Right lobe of liver (tissue), 6 donors: ENCODE measurements around the gene GAS2L2. TPM values are rescaled to one million over a fixed set of nuclear protein-coding genes. Genes with fewer than 3 reads are reported as not detected.

Experiments
- ATAC-seq, 4 donors: fragments of 200-7000 bp; cut with Tn5 transposase; one replicate each; pipeline ENCODE4 v1.9.1; 2020; ENCODE audit warnings: mild to moderate bottlenecking in 4 of 4, moderate library complexity in 4 of 4
- DNase-seq, 3 donors: peaks; one replicate each; pipeline ENCODE4 v3.0.0-alpha.2; 2020
- H3K27ac ChIP-seq, 3 donors: fragments of 200-600 bp; one replicate each; pipeline ENCODE4 v1.8.0; 2022
- H3K27me3 ChIP-seq, 2 donors: fragments of 200-600 bp; one replicate each; pipeline ENCODE4 v1.8.0; 2022
- H3K36me3 ChIP-seq, 4 donors: fragments of 200-600 bp; sonication (generic) in 1 of 4; one replicate each; pipeline versions ENCODE4 v1.5.1 to v1.8.0; 2017 to 2022; ENCODE audit warnings: control low read depth in 1 of 4
- H3K4me1 ChIP-seq, 4 donors: fragments of 200-600 bp; sonication (generic) in 1 of 4; one replicate each; pipeline versions ENCODE4 v1.5.1 to v1.8.0; 2017 to 2022; ENCODE audit warnings: control low read depth in 1 of 4
- H3K4me3 ChIP-seq, 3 donors: fragments of 200-600 bp; one replicate each; pipeline ENCODE4 v1.8.0; 2022
- H3K9me3 ChIP-seq, 4 donors: fragments of 200-600 bp; sonication (generic) in 1 of 4; one replicate each; pipeline versions ENCODE4 v1.5.1 to v1.8.0; 2017 to 2022; ENCODE audit warnings: control low read depth in 1 of 4
- POLR2A ChIP-seq: fragments of 450-650 bp; IDR thresholded peaks from one replicate; pipeline ENCODE4 v1.6.1; 2017; ENCODE audit warnings: antibody characterized with exemption, mild to moderate bottlenecking
- WGBS: methylation state at CpG from one replicate; pipeline ENCODE4 v1.1.6; 2018; ENCODE audit warnings: low coverage, low lambda C conversion rate; ENCODE audit not compliant: insufficient coverage; ENCODE audit errors: missing lambda C conversion rate; 5-methylcytosine and 5-hydroxymethylcytosine counted together
- intact Hi-C, 2 donors: fragments of 100-400 bp; cut with DNase I; formaldehyde crosslinking; loops; one replicate each; pipeline versions ENCODE4 v1.11.2 to v1.14.1; 2022
- total RNA-seq, 6 experiments: library from RNA; depleted of rRNA in 2 of 6; stranded (reverse); fragments of >200 nt in 2 of 6; fragmentation: NEBNext Ultra II Directional in 3 of 6; extraction: Animal tissue kit (Norgen Biotek cat#: 25700) in 3 of 6; gene quantifications; one replicate each; pipeline versions ENCODE4 v1.1.0 to v1.2.4, GENCODE V29; 2016 to 2023
- TF ChIP-seq, protein P1 (sequence below), 4 donors: fragments of 200-600 bp in 3 of 4; fragments of 450-650 bp in 1 of 4; IDR thresholded peaks; one replicate each; pipeline versions ENCODE4 v1.5.1 to v1.8.0; 2016 to 2022; ENCODE audit warnings: antibody characterized with exemption in 4 of 4, mild to moderate bottlenecking in 2 of 4
- donor health status: DM: no; HTN: yes; CAD: no.
- donor health status: DM: no; HTN: no; CAD: no.
- donor health status: DM: no; HTN: no; CAD: no.
- donor health status: DM: no; HTN: yes; CAD: no.
- donor health status: DM: no; HTN: yes; CAD: no.

Gene GAS2L2
- total RNA-seq, 6 experiments from 2014 or later, result not detected

- H3K9me3 ChIP-seq, result no peaks in the 10 kb centered on the region
- WGBS, result 94% methylated on average over 3 of the region's 10 CpGs
- H3K27ac ChIP-seq, result no peak overlapping the region
- DNase-seq, result no peak
- peaks cover 0 to 4% (median 0%) of the 10 kb centered on the region in 4 donors for H3K4me1 ChIP-seq
- H3K27me3 ChIP-seq, result no peaks in the 10 kb centered on the region
- intact Hi-C loops, result no loop called here
- H3K4me3 ChIP-seq, result no peak overlapping the region
- ATAC-seq, result no peak
- no peak for TF ChIP-seq POLR2A
- TF ChIP-seq, protein P1, sequence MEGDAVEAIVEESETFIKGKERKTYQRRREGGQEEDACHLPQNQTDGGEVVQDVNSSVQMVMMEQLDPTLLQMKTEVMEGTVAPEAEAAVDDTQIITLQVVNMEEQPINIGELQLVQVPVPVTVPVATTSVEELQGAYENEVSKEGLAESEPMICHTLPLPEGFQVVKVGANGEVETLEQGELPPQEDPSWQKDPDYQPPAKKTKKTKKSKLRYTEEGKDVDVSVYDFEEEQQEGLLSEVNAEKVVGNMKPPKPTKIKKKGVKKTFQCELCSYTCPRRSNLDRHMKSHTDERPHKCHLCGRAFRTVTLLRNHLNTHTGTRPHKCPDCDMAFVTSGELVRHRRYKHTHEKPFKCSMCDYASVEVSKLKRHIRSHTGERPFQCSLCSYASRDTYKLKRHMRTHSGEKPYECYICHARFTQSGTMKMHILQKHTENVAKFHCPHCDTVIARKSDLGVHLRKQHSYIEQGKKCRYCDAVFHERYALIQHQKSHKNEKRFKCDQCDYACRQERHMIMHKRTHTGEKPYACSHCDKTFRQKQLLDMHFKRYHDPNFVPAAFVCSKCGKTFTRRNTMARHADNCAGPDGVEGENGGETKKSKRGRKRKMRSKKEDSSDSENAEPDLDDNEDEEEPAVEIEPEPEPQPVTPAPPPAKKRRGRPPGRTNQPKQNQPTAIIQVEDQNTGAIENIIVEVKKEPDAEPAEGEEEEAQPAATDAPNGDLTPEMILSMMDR (IDR thresholded peaks at IDR 0.05), result no peak
- no peaks in the 10 kb centered on the region for H3K36me3 ChIP-seq
Observed at GRCh38 chr17:35750526-35751395, 2.3 kb downstream of the GAS2L2 start.

DNA sequence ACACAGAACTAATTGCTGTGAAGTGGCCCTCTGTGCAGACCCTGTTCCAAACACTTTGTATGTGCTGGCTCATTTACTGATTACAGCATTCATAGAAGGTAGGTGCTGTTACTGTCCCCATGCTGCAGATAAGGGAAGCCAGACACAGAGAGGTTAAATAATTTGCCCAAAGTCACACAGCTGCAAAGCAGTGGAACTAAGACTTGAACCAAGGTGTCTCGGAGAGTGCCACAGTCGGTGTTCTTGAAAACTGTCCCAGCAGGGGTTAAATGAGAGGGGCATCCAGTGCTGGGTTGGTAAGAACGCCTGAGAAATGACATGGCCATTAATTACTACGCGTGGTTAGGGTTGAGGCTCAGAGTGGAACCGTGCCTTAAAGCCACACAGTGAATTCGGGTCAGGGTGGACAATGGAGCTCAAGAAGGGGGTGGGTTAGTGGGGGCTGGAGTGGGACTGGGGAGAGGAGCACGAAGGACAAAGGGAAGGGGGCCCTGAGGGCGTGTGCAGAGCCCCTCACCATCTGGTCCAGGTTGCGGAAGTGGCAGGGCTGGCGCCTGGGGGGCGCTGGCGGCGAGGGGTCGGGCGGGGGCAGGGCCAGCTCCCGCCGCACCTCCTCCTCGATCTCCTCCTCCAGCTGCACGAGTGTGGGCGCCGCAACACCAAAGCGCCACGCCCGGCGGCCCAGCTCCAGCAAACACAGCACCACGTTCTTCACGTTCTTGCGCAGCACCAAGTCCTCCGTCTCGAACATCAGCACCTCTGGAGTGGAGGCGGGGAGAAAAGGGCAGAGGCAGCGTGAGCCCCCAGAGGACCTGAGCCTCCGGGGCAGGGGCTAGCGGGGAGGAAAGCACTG, 3.3 kb downstream of the GAS2L2 start:
- Histone ChIP-seq H3K27me3 (no peaks in the 10 kb centered on the region), H3K4me1 (peaks cover 0 to 4% (median 0%) of the 10 kb centered on the region in 4 donors), H3K9me3 (no peaks in the 10 kb centered on the region), H3K36me3 (no peaks in the 10 kb centered on the region), H3K27ac (no peak overlapping the region), H3K4me3 (no peak overlapping the region)
- intact Hi-C loops, result loop anchor here (5.0 kb wide), 1 partner anchor 137 kb away; no protein-coding TSS in a partner anchor
- ATAC-seq (no peak), DNase-seq (no peak)
- no peak for TF ChIP-seq POLR2A
- TF ChIP-seq, protein P1 (IDR thresholded peaks at IDR 0.05), result no peak
- 13% methylated on average over 13 of the region's 35 CpGs for WGBS

GRCh38 chr17:35748979-35749378, 4.1 kb downstream of the GAS2L2 start:
- H3K36me3 ChIP-seq, result no peaks in the 10 kb centered on the region
- peaks cover 0 to 4% (median 0%) of the 10 kb centered on the region in 4 donors for H3K4me1 ChIP-seq
- no peak overlapping the region for H3K27ac ChIP-seq
- intact Hi-C loops, result loop anchor here (5.0 kb wide), 1 partner anchor 137 kb away; no protein-coding TSS in a partner anchor
- 70% methylated on average over 2 of the region's 6 CpGs for WGBS
- H3K9me3 ChIP-seq, result no peaks in the 10 kb centered on the region
- H3K4me3 ChIP-seq, result no peak overlapping the region
- no peaks in the 10 kb centered on the region for H3K27me3 ChIP-seq
- no peak for TF ChIP-seq POLR2A
- TF ChIP-seq, protein P1 (IDR thresholded peaks at IDR 0.05), result no peak
- DNase-seq (no peak), ATAC-seq (no peak)

DNA sequence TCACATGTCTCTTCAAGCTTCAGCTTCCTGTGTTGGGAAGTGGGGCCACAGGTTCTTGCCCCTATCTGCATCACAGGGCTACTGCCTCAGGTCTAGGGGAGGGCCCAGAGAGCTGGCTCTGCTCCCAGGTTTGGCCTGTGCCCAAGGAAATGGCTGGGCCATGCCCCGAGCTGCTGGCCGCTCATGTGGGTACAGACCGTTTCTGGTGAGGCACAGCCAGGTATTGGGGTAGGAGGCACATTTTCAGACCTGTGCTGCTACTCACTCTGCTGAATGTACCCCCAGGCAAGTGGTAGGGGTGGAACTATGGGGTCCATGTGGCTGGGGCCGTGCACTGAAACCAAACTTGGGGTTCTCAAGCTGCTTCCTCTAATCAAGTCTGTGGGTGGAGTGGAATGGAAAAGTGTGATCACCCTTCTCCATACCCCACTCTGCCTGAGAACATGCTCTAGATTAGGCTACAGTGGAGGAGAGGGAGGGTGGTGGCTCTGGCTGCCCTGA, 4.6 kb downstream of the GAS2L2 start:
- Histone ChIP-seq H3K36me3 (no peaks in the 10 kb centered on the region), H3K27me3 (no peaks in the 10 kb centered on the region), H3K9me3 (no peaks in the 10 kb centered on the region), H3K4me1 (peaks cover 0 to 4% (median 0%) of the 10 kb centered on the region in 4 donors), H3K4me3 (no peak overlapping the region), H3K27ac (no peak overlapping the region)
- DNase-seq (peak; percentile 76 to 89 (median 87)), ATAC-seq (peak; percentile 79 to 91 (median 83))
- TF ChIP-seq, protein P1 (IDR thresholded peaks at IDR 0.05), result no peak
- no peak for TF ChIP-seq POLR2A
- WGBS, result 10% methylated on average over 1 of the region's 4 CpGs
- intact Hi-C loops, result loop anchor here (5.0 kb wide), 1 partner anchor 136 kb away; no protein-coding TSS in a partner anchor
